Neural progenitor cell (in vitro differentiated cells): ENCODE measurements around the gene PLD4.
"Not testable (repeated sequence)": the region's sequence is repeated elsewhere in the genome, so short reads cannot be mapped to it uniquely, and the experiment has no call there.

Source experiments
- EZH2 ChIP-seq: fragments of 200-600 bp; sonication (generic); IDR thresholded peaks from 2 replicates; pipeline ENCODE4 v1.6.1; 2017; ENCODE audit warnings: antibody characterized with exemption, mild to moderate bottlenecking, moderate library complexity
- TF ChIP-seq, protein P1 (sequence below): fragments of 200-600 bp; sonication (generic); IDR thresholded peaks from 2 replicates; pipeline ENCODE4 v1.5.1; 2017; ENCODE audit warnings: antibody characterized with exemption, mild to moderate bottlenecking

DNA sequence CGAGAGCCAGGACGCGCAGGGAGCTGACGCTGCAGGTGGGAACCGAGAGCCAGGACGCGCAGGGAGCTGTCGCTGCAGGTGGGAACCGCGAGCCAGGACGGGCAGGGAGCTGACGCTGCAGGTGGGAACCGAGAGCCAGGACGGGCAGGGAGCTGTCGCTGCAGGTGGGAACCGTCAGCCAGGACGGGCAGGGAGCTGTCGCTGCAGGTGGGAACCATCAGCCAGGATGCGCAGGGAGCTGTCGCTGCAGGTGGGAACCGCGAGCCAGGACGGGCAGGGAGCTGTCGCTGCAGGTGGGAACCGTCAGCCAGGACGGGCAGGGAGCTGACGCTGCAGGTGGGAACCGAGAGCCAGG is 19.1 kb upstream of the PLD4 start:
- TF ChIP-seq, protein P1, sequence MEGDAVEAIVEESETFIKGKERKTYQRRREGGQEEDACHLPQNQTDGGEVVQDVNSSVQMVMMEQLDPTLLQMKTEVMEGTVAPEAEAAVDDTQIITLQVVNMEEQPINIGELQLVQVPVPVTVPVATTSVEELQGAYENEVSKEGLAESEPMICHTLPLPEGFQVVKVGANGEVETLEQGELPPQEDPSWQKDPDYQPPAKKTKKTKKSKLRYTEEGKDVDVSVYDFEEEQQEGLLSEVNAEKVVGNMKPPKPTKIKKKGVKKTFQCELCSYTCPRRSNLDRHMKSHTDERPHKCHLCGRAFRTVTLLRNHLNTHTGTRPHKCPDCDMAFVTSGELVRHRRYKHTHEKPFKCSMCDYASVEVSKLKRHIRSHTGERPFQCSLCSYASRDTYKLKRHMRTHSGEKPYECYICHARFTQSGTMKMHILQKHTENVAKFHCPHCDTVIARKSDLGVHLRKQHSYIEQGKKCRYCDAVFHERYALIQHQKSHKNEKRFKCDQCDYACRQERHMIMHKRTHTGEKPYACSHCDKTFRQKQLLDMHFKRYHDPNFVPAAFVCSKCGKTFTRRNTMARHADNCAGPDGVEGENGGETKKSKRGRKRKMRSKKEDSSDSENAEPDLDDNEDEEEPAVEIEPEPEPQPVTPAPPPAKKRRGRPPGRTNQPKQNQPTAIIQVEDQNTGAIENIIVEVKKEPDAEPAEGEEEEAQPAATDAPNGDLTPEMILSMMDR = not testable (repeated sequence)
- TF ChIP-seq EZH2 = not testable (repeated sequence)
